BLaER1 (cell line): Measurements from ENCODE around the gene KDM4B.
A peak's percentile ranks its signal among the peaks of the same experiment; 100 is the strongest.

Source experiments
- H3K27ac ChIP-seq: shearing (Covaris generic); formaldehyde crosslinking; 2 replicates; pipeline ENCODE4 v1.8.1; 2022
- H3K27me3 ChIP-seq: shearing (Covaris generic); formaldehyde crosslinking; 2 replicates; pipeline ENCODE4 v1.8.1; 2022
- H3K36me3 ChIP-seq: shearing (Covaris generic); formaldehyde crosslinking; 2 replicates; pipeline ENCODE4 v1.8.1; 2022
- H3K4me1 ChIP-seq: shearing (Covaris generic); formaldehyde crosslinking; 2 replicates; pipeline ENCODE4 v1.8.1; 2022
- H3K4me2 ChIP-seq: shearing (Covaris generic); formaldehyde crosslinking; 2 replicates; pipeline ENCODE4 v1.8.1; 2022
- H3K4me3 ChIP-seq: shearing (Covaris generic); formaldehyde crosslinking; 2 replicates; pipeline ENCODE4 v1.8.1; 2022
- H3K9ac ChIP-seq: shearing (Covaris generic); formaldehyde crosslinking; 2 replicates; pipeline ENCODE4 v1.8.1; 2022
- H3K9me3 ChIP-seq: shearing (Covaris generic); formaldehyde crosslinking; 2 replicates; pipeline ENCODE4 v1.8.1; 2022
- H4K20me1 ChIP-seq: shearing (Covaris generic); formaldehyde crosslinking; 2 replicates; pipeline ENCODE4 v1.8.1; 2022
- Cebpa-rat ChIP-seq: shearing (Covaris generic); IDR thresholded peaks from 2 replicates; pipeline ENCODE4 v1.8.1; 2022

KDM4B gene

GRCh38 chr19:5114727-5115126 is 145.8 kb downstream of the KDM4B start:
- peaks cover 35% of the 10 kb centered on the region for H3K4me1 ChIP-seq
- no peak for TF ChIP-seq Cebpa-rat
- H3K9ac ChIP-seq, result no peak overlapping the region
- no peak overlapping the region for H3K4me3 ChIP-seq
- no peak overlapping the region for H3K4me2 ChIP-seq
- no peaks in the 10 kb centered on the region for H3K27me3 ChIP-seq
- H3K36me3 ChIP-seq, result peaks cover 81% of the 10 kb centered on the region
- H3K27ac ChIP-seq, result no peak overlapping the region
- peaks cover 91% of the 10 kb centered on the region for H4K20me1 ChIP-seq
- H3K9me3 ChIP-seq, result peaks cover 15% of the 10 kb centered on the region; the same call in 1 of the 2 replicates

GRCh38 chr19:5115351-5115750 is 146.4 kb downstream of the KDM4B start:
- no peak overlapping the region for H3K9ac ChIP-seq
- peaks cover 15% of the 10 kb centered on the region; the same call in 1 of the 2 replicates for H3K9me3 ChIP-seq
- no peaks in the 10 kb centered on the region for H3K27me3 ChIP-seq
- no peak overlapping the region for H3K27ac ChIP-seq
- no peak overlapping the region for H3K4me3 ChIP-seq
- H3K36me3 ChIP-seq, result peaks cover 81% of the 10 kb centered on the region
- no peak overlapping the region for H3K4me2 ChIP-seq
- TF ChIP-seq Cebpa-rat, result no peak
- peaks cover 41% of the 10 kb centered on the region for H3K4me1 ChIP-seq
- peaks cover 91% of the 10 kb centered on the region for H4K20me1 ChIP-seq

- Histone ChIP-seq H4K20me1 (peaks cover 91% of the 10 kb centered on the region), H3K27me3 (no peaks in the 10 kb centered on the region), H3K9me3 (peaks cover 15% of the 10 kb centered on the region; the same call in 1 of the 2 replicates), H3K27ac (no peak overlapping the region), H3K4me1 (peaks cover 45% of the 10 kb centered on the region), H3K9ac (no peak overlapping the region), H3K36me3 (peaks cover 81% of the 10 kb centered on the region), H3K4me3 (no peak overlapping the region), H3K4me2 (no peak overlapping the region)
- TF ChIP-seq Cebpa-rat, result no peak
These were observed 146.9 kb downstream of the KDM4B start for GRCh38 chr19:5115771-5116202.

GRCh38 chr19:5116292-5116691 is 147.4 kb downstream of the KDM4B start:
- no peak overlapping the region for H3K4me2 ChIP-seq
- peaks cover 50% of the 10 kb centered on the region for H3K4me1 ChIP-seq
- no peaks in the 10 kb centered on the region for H3K27me3 ChIP-seq
- no peak overlapping the region for H3K27ac ChIP-seq
- H3K36me3 ChIP-seq, result peaks cover 81% of the 10 kb centered on the region
- peaks cover 15% of the 10 kb centered on the region; the same call in 1 of the 2 replicates for H3K9me3 ChIP-seq
- no peak overlapping the region for H3K4me3 ChIP-seq
- peaks cover 92% of the 10 kb centered on the region for H4K20me1 ChIP-seq
- TF ChIP-seq Cebpa-rat, result no peak
- no peak overlapping the region for H3K9ac ChIP-seq

GRCh38 chr19:5117421-5117820 is 148.5 kb downstream of the KDM4B start:
- no peak overlapping the region for H3K9ac ChIP-seq
- peaks cover 15% of the 10 kb centered on the region; the same call in 1 of the 2 replicates for H3K9me3 ChIP-seq
- peak overlapping the region; percentile 87 for H3K4me2 ChIP-seq
- H3K36me3 ChIP-seq, result peaks cover 70% of the 10 kb centered on the region
- no peak overlapping the region for H3K27ac ChIP-seq
- no peak overlapping the region for H3K4me3 ChIP-seq
- H3K4me1 ChIP-seq, result peaks cover 62% of the 10 kb centered on the region
- no peaks in the 10 kb centered on the region for H3K27me3 ChIP-seq
- no peak for TF ChIP-seq Cebpa-rat
- peaks cover 93% of the 10 kb centered on the region for H4K20me1 ChIP-seq

- H3K27me3 ChIP-seq, result no peaks in the 10 kb centered on the region
- H4K20me1 ChIP-seq, result peaks cover 93% of the 10 kb centered on the region
- H3K27ac ChIP-seq, result peak overlapping the region; percentile 35; the same call in 1 of the 2 replicates
- H3K4me2 ChIP-seq, result peak overlapping the region; percentile 87
- no peak overlapping the region for H3K4me3 ChIP-seq
- H3K9ac ChIP-seq, result 0 out of 2 replicates have a peak overlapping the region, but pooled peaks have one; percentile 45
- H3K4me1 ChIP-seq, result peaks cover 68% of the 10 kb centered on the region
- H3K36me3 ChIP-seq, result peaks cover 70% of the 10 kb centered on the region
- no peak for TF ChIP-seq Cebpa-rat
- H3K9me3 ChIP-seq, result peaks cover 15% of the 10 kb centered on the region; the same call in 1 of the 2 replicates
These were observed 149.1 kb downstream of the KDM4B start for GRCh38 chr19:5118026-5118425.

- 0 out of 2 replicates have a peak overlapping the region, but pooled peaks have one; percentile 58 for H3K27ac ChIP-seq
- H3K9me3 ChIP-seq, result peaks cover 15% of the 10 kb centered on the region; the same call in 1 of the 2 replicates
- peak overlapping the region; percentile 87 for H3K4me2 ChIP-seq
- peaks cover 94% of the 10 kb centered on the region for H4K20me1 ChIP-seq
- no peak for TF ChIP-seq Cebpa-rat
- H3K9ac ChIP-seq, result peak overlapping the region; percentile 60
- H3K4me3 ChIP-seq, result no peak overlapping the region
- H3K4me1 ChIP-seq, result peaks cover 81% of the 10 kb centered on the region
- H3K36me3 ChIP-seq, result peaks cover 65% of the 10 kb centered on the region
- H3K27me3 ChIP-seq, result no peaks in the 10 kb centered on the region
These were observed 150.5 kb downstream of the KDM4B start for GRCh38 chr19:5119297-5119998.

GRCh38 chr19:5120321-5120720 is 151.4 kb downstream of the KDM4B start:
- Histone ChIP-seq H3K9ac (peak overlapping the region; percentile 60), H4K20me1 (peaks cover 94% of the 10 kb centered on the region), H3K27ac (peak overlapping the region; percentile 58)

GRCh38 chr19:5120833-5121232 is 151.9 kb downstream of the KDM4B start:
- Histone ChIP-seq H3K4me3 (0 out of 2 replicates have a peak overlapping the region, but pooled peaks have one; percentile 2), H3K9me3 (peaks cover 8% of the 10 kb centered on the region; the same call in 1 of the 2 replicates), H3K4me2 (peak overlapping the region; percentile 87), H3K9ac (peak overlapping the region; percentile 60), H3K27ac (peak overlapping the region; percentile 58), H3K4me1 (peaks cover 95% of the 10 kb centered on the region), H3K36me3 (peaks cover 51% of the 10 kb centered on the region), H4K20me1 (peaks cover 94% of the 10 kb centered on the region), H3K27me3 (no peaks in the 10 kb centered on the region)
- TF ChIP-seq Cebpa-rat, result no peak

More at GRCh38 chr19:5120321-5120720, 151.4 kb downstream of the KDM4B start:
- peaks cover 57% of the 10 kb centered on the region for H3K36me3 ChIP-seq
- H3K4me2 ChIP-seq, result peak overlapping the region; percentile 87
- no peak overlapping the region for H3K4me3 ChIP-seq
- peaks cover 13% of the 10 kb centered on the region; the same call in 1 of the 2 replicates for H3K9me3 ChIP-seq
- peaks cover 90% of the 10 kb centered on the region for H3K4me1 ChIP-seq
- TF ChIP-seq Cebpa-rat, result no peak
- no peaks in the 10 kb centered on the region for H3K27me3 ChIP-seq
